Glomerular visceral epithelial cell (primary cell): ENCODE data around the gene AP4E1.
"Not testable (repeated sequence)": the region's sequence is repeated elsewhere in the genome, so short reads cannot be mapped to it uniquely, and the experiment has no call there.

ENCODE experiments used
- DNase-seq: peaks from one replicate; pipeline ENCODE4 v3.0.0-alpha.2; 2016; ENCODE audit errors: extremely low spot score

Gene AP4E1

GRCh38 chr15:50945725-50946124 lies 37.2 kb downstream of the AP4E1 start:
- DNase-seq: no peak

- DNase-seq: not testable (repeated sequence)
Measured at GRCh38 chr15:50950745-50951144, 42.3 kb downstream of the AP4E1 start.

GRCh38 chr15:50953302-50953701 lies 44.8 kb downstream of the AP4E1 start:
- DNase-seq: no peak

GRCh38 chr15:50954837-50955236 lies 46.4 kb downstream of the AP4E1 start:
- DNase-seq: not testable (repeated sequence)

GRCh38 chr15:50959717-50960116 lies 51.2 kb downstream of the AP4E1 start:
- no peak for DNase-seq

GRCh38 chr15:50964075-50964474 lies 55.6 kb downstream of the AP4E1 start:
- no peak for DNase-seq

GRCh38 chr15:50968353-50968752 lies 59.9 kb downstream of the AP4E1 start:
- no peak for DNase-seq

- DNase-seq: no peak
Measured at GRCh38 chr15:50970524-50970923, 62.0 kb downstream of the AP4E1 start.

GRCh38 chr15:50971115-50971514 lies 62.6 kb downstream of the AP4E1 start:
- no peak for DNase-seq

- no peak for DNase-seq
Measured at GRCh38 chr15:50971542-50971941, 63.1 kb downstream of the AP4E1 start.

GRCh38 chr15:50973605-50974004 lies 65.1 kb downstream of the AP4E1 start:
- DNase-seq: no peak

GRCh38 chr15:50977162-50977561 lies 68.7 kb downstream of the AP4E1 start:
- no peak for DNase-seq

GRCh38 chr15:50978580-50978979 lies 70.1 kb downstream of the AP4E1 start:
- DNase-seq: no peak

- DNase-seq: no peak
Measured at GRCh38 chr15:50979041-50979440, 70.6 kb downstream of the AP4E1 start.

- no peak for DNase-seq
Measured at GRCh38 chr15:50993598-50993997, 85.1 kb downstream of the AP4E1 start.

- no peak for DNase-seq
Measured at GRCh38 chr15:50996641-50997040, 88.2 kb downstream of the AP4E1 start.

- DNase-seq: no peak
Measured at GRCh38 chr15:50997371-50998051, 89.0 kb downstream of the AP4E1 start.

- no peak for DNase-seq
Measured at GRCh38 chr15:51004103-51004551, 95.6 kb downstream of the AP4E1 start.

- DNase-seq: no peak
Measured at GRCh38 chr15:51006336-51006985, 98.0 kb downstream of the AP4E1 start.

- DNase-seq: no peak
Measured at GRCh38 chr15:51007131-51007666, 98.7 kb downstream of the AP4E1 start.

- DNase-seq: no peak
Measured at GRCh38 chr15:51011212-51011611, 102.7 kb downstream of the AP4E1 start.

GRCh38 chr15:51016615-51017014 lies 108.1 kb downstream of the AP4E1 start:
- DNase-seq: no peak

- no peak for DNase-seq
Measured at GRCh38 chr15:51022206-51022605, 113.7 kb downstream of the AP4E1 start.
